Keratinocyte (primary cell): Measurements from ENCODE around the gene RASAL2. TPM values are rescaled to one million over a fixed set of nuclear protein-coding genes. Genes with fewer than 3 reads are reported as not detected.

Source experiments
- DNase-seq: peaks from one replicate; pipeline ENCODE4 v3.0.0-alpha.2; 2011; ENCODE audit warnings: low read depth, missing footprints, low spot score
- FAIRE-seq: peaks from 2 replicates; lab custom pipeline; 2011; peaks lifted over from hg19 to GRCh38; lab: Jason Lieb, UNC
- H2AFZ ChIP-seq: 2 replicates; pipeline ENCODE4 v1.6.0; 2012; ENCODE audit warnings: low read length, control low read depth, inconsistent platforms; ENCODE audit not compliant: control insufficient read depth
- H3K27ac ChIP-seq: 2 replicates; pipeline ENCODE4 v1.5.1; 2011; ENCODE audit warnings: low read length; ENCODE audit not compliant: control insufficient read depth, insufficient read depth
- H3K27me3 ChIP-seq: 3 replicates; pipeline ENCODE4 v1.6.0; 2011; ENCODE audit warnings: low read length; ENCODE audit not compliant: control insufficient read depth, insufficient read depth; ENCODE audit errors: extremely low read depth
- H3K36me3 ChIP-seq, 2 experiments: 2 replicates in 1 of 2; 3 replicates in 1 of 2; pipeline ENCODE4 v1.5.1; 2011; ENCODE audit warnings: low read length in 2 of 2, mild to moderate bottlenecking in 1 of 2; ENCODE audit not compliant: control insufficient read depth in 2 of 2, insufficient read depth in 2 of 2; ENCODE audit errors: extremely low read depth in 1 of 2
- H3K4me1 ChIP-seq: 3 replicates; pipeline ENCODE4 v1.5.1; 2011; ENCODE audit warnings: low read length; ENCODE audit not compliant: control insufficient read depth, insufficient read depth; ENCODE audit errors: extremely low read depth
- H3K4me2 ChIP-seq: 3 replicates; pipeline ENCODE4 v1.6.0; 2011; ENCODE audit warnings: low read depth, low read length; ENCODE audit not compliant: control insufficient read depth, insufficient read depth; ENCODE audit errors: extremely low read depth
- H3K4me3 ChIP-seq, 3 experiments: fragments of 200-600 bp in 1 of 3; sonication (generic) in 1 of 3; 2 replicates in 2 of 3; 3 replicates in 1 of 3; pipeline ENCODE4 v1.5.1; 2011 to 2016; ENCODE audit warnings: low read length in 3 of 3, mild to moderate bottlenecking in 3 of 3, control low read depth in 2 of 3, inconsistent platforms in 1 of 3, low read depth in 1 of 3, mixed read lengths in 1 of 3, mixed run types in 1 of 3, moderate library complexity in 1 of 3; ENCODE audit not compliant: control insufficient read depth in 2 of 3, insufficient read depth in 2 of 3; ENCODE audit errors: extremely low read depth in 1 of 3
- H3K79me2 ChIP-seq: 2 replicates; pipeline ENCODE4 v1.6.0; 2012; ENCODE audit warnings: low read length; ENCODE audit not compliant: control insufficient read depth, insufficient read depth
- H3K9ac ChIP-seq: 3 replicates; pipeline ENCODE4 v1.6.0; 2011; ENCODE audit warnings: low read length; ENCODE audit not compliant: control insufficient read depth, insufficient read depth; ENCODE audit errors: extremely low read depth
- H3K9me1 ChIP-seq: 3 replicates; pipeline ENCODE4 v1.6.0; 2011; ENCODE audit warnings: low read length; ENCODE audit not compliant: control insufficient read depth, insufficient read depth; ENCODE audit errors: extremely low read depth
- H3K9me3 ChIP-seq: 2 replicates; pipeline ENCODE4 v1.5.1; 2012; ENCODE audit warnings: low read depth, low read length; ENCODE audit not compliant: control insufficient read depth
- H4K20me1 ChIP-seq: 3 replicates; pipeline ENCODE4 v1.6.0; 2011; ENCODE audit warnings: low read length; ENCODE audit not compliant: control insufficient read depth, insufficient read depth; ENCODE audit errors: extremely low read depth
- EZH2 ChIP-seq: IDR thresholded peaks from one replicate; pipeline ENCODE4 v1.6.1; 2012; ENCODE audit warnings: inconsistent platforms, mild to moderate bottlenecking, low read length, moderate library complexity
- dilution Hi-C: fragments of 300-500 bp; cut with MboI; formaldehyde crosslinking; loops from one replicate; pipeline ENCODE4 v1.7.0; 2020; ENCODE audit warnings: low sequenced_read_pairs; ENCODE audit not compliant: extremely low pct_ligation_motif_present
- polyA plus RNA-seq, 5 experiments: library from polyadenylated mRNA; depleted of rRNA in 3 of 5; stranded (reverse) in 3 of 5; stranded (forward) in 1 of 5; unstranded in 1 of 5; fragments of >200 nt; gene quantifications; 1 replicate in 1 of 5; 2 replicates in 3 of 5; 3 replicates in 1 of 5; pipeline versions ENCODE4 v1.2.1 to v1.2.3, GENCODE V29; 2011 to 2012; ENCODE audit warnings: missing spikeins in 2 of 5, low read depth in 1 of 5, low replicate concordance in 1 of 5
- TF ChIP-seq, protein P1 (sequence below), 3 experiments: IDR thresholded peaks in 1 of 3; conservative IDR thresholded peaks in 1 of 3; optimal IDR thresholded peaks in 1 of 3; 2 replicates in 2 of 3; 3 replicates in 1 of 3; pipeline versions ENCODE3 to v1.5.1; 2011; ENCODE audit warnings: low read length in 3 of 3, mild to moderate bottlenecking in 3 of 3, moderate library complexity in 2 of 3, control low read depth in 1 of 3, inconsistent platforms in 1 of 3; ENCODE audit not compliant: insufficient read depth in 2 of 3; ENCODE audit errors: extremely low read depth in 1 of 3

RASAL2 gene
- polyA plus RNA-seq, 1 donor (not counting 4 experiments of a cell fraction or from before 2014, with no cell fraction given), result 27.2 TPM

GRCh38 chr1:178273707-178274410 is 180.0 kb downstream of the RASAL2 start:
- Histone ChIP-seq H2AFZ (no peak overlapping the region), H3K4me3 (no peak overlapping the region), H3K9me3 (no peaks in the 10 kb centered on the region), H3K9ac (no peak overlapping the region), H3K9me1 (no peaks in the 10 kb centered on the region), H3K79me2 (peaks cover 57% of the 10 kb centered on the region), H3K27ac (peak overlapping the region; percentile 15), H3K36me3 (no peaks in the 10 kb centered on the region), H3K4me2 (peak overlapping the region; percentile 11), H3K4me1 (peaks cover 80% of the 10 kb centered on the region), H3K27me3 (no peaks in the 10 kb centered on the region), H4K20me1 (no peaks in the 10 kb centered on the region)
- TF ChIP-seq EZH2, result no peak
- TF ChIP-seq, protein P1, sequence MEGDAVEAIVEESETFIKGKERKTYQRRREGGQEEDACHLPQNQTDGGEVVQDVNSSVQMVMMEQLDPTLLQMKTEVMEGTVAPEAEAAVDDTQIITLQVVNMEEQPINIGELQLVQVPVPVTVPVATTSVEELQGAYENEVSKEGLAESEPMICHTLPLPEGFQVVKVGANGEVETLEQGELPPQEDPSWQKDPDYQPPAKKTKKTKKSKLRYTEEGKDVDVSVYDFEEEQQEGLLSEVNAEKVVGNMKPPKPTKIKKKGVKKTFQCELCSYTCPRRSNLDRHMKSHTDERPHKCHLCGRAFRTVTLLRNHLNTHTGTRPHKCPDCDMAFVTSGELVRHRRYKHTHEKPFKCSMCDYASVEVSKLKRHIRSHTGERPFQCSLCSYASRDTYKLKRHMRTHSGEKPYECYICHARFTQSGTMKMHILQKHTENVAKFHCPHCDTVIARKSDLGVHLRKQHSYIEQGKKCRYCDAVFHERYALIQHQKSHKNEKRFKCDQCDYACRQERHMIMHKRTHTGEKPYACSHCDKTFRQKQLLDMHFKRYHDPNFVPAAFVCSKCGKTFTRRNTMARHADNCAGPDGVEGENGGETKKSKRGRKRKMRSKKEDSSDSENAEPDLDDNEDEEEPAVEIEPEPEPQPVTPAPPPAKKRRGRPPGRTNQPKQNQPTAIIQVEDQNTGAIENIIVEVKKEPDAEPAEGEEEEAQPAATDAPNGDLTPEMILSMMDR (optimal IDR thresholded peaks at IDR 0.05 in 1 of 3, IDR thresholded peaks at IDR 0.05 in 1 of 3, conservative IDR thresholded peaks at IDR 0.05 in 1 of 3; ENCODE audit: extremely low read depth in 1 of 3, insufficient read depth in 2 of 3, low read length in 3 of 3), result no peak
- FAIRE-seq (peak; percentile 81), DNase-seq (no peak)
- dilution Hi-C loops, result no loop called here

GRCh38 chr1:178275049-178275448 is 181.1 kb downstream of the RASAL2 start:
- dilution Hi-C loops, result no loop called here
- Histone ChIP-seq H3K9ac (no peak overlapping the region), H3K79me2 (peaks cover 54% of the 10 kb centered on the region), H3K36me3 (no peaks in the 10 kb centered on the region), H3K4me3 (no peak overlapping the region), H4K20me1 (no peaks in the 10 kb centered on the region), H3K4me2 (no peak overlapping the region), H3K4me1 (peaks cover 82% of the 10 kb centered on the region), H2AFZ (no peak overlapping the region), H3K27ac (peak overlapping the region; percentile 39), H3K27me3 (no peaks in the 10 kb centered on the region), H3K9me3 (no peaks in the 10 kb centered on the region), H3K9me1 (no peaks in the 10 kb centered on the region)
- peak; percentile 79 for FAIRE-seq
- no peak for TF ChIP-seq EZH2
- TF ChIP-seq, protein P1 (optimal IDR thresholded peaks at IDR 0.05 in 1 of 3, IDR thresholded peaks at IDR 0.05 in 1 of 3, conservative IDR thresholded peaks at IDR 0.05 in 1 of 3; ENCODE audit: extremely low read depth in 1 of 3, insufficient read depth in 2 of 3, low read length in 3 of 3), result no peak
- no peak for DNase-seq
